ENCODE results near the gene SMIM7.

Gene SMIM7

GRCh38 chr19:16623576-16623975, 36.4 kb downstream of the SMIM7 start:
- no peak for DNase-seq (ENCODE audit: low read depth in 1 of 2, low spot score in 1 of 2)

GRCh38 chr19:16623066-16623465, 36.9 kb downstream of the SMIM7 start:
- DNase-seq (ENCODE audit: low read depth in 1 of 2, low spot score in 1 of 2): no peak

DNA sequence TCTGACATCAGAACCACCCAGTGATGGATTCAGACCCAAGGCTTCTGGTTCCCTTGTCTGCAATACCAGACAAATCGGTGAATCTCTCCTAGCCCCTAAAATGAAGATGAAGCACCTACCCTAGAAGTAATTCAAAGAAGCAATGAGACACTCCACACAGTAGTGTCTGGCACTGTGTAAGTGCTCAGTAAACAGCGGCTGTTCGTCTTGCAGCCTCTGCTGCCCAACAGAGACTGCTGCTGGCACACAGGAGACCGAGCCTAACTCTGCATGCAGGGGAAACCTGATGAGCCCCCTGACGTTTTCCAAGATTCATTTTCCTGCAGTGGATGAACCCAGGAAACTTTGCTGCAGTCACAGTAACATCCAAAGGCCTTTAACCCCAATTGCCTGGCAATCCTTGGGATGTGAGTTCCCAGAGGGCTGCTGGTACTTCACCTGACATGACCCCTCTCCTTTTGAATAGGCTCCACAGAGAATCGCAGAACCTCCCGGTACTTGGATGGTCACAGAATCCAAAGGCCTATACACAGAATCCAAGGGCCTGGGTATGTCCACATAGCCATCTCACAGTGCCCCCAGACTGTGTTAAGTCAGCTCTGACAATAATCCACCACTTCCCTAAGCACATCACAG, 38.7 kb downstream of the SMIM7 start:
- no peak for DNase-seq (ENCODE audit: low read depth in 1 of 2, low spot score in 1 of 2)

DNA sequence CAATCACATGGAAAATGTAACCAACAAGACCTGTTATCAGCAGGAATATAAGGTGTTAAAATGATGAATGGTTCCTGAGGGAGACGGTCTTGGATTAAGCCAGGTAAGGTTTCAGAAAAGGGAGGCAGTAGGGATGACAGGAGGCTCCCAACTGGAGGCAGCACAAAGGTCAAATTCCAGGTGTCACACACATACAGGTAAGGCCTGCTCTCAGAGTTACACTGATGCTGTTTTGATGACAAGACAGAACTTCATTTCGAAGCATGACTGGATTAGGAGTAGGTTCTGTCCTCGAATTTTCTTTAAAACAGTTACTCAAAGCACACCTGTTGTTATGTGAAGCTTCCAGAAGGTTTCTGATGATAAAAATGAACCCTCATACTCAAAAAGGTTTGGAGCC, 39.4 kb downstream of the SMIM7 start:
- no peak for DNase-seq (ENCODE audit: low read depth in 1 of 2, low spot score in 1 of 2)

GRCh38 chr19:16620018-16620417, 39.9 kb downstream of the SMIM7 start:
- no peak for DNase-seq (ENCODE audit: low read depth in 1 of 2, low spot score in 1 of 2)

DNA sequence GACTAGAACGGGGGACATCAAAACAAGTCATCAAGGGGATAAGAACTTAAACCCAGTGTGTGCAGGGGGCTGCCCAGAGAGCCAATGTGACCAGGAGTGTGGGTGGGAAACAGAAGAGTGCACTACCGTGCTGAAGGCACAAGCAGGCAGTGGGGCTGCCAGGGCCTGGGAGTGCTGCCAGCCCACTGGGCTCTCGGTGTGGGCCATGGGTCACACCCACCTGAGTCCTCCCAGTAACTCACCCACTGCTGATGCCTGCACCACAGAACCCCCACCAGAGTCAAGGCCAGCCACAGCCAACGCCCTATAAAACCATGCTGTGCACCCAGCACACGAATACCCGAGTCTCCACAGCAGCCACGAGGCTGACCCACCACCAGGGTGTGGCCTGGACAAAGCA, 40.5 kb downstream of the SMIM7 start:
- DNase-seq (ENCODE audit: low read depth in 1 of 2, low spot score in 1 of 2): no peak

GRCh38 chr19:16618248-16618647, 41.7 kb downstream of the SMIM7 start:
- no peak for DNase-seq (ENCODE audit: low read depth in 1 of 2, low spot score in 1 of 2)

GRCh38 chr19:16615808-16616207, 44.1 kb downstream of the SMIM7 start:
- no peak for DNase-seq (ENCODE audit: low read depth in 1 of 2, low spot score in 1 of 2)

DNA sequence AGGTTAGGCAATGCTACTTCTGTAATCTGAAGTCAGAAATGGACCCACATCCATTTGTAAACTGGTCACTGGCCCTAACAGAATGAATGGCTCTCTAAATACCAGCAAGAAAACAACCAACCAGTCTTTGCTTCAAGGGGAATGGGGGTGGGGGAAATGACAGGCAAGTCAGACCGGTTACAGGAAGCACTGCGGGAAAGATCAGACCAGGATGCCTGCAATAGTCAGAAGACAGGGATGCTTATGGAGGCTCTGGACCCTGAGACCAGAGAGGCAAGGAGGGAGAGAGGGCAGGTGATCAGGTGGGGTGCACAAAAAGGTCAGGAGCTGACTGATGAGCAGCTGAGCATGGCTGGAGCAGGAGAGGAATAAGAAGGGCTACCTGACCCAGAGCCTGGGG, 45.0 kb downstream of the SMIM7 start:
- no peak for DNase-seq (ENCODE audit: low read depth in 1 of 2, low spot score in 1 of 2)

GRCh38 chr19:16613841-16614240, 46.1 kb downstream of the SMIM7 start:
- DNase-seq (ENCODE audit: low read depth in 1 of 2, low spot score in 1 of 2): no peak

- DNase-seq (ENCODE audit: low read depth in 1 of 2, low spot score in 1 of 2): no peak
Measured at GRCh38 chr19:16612636-16613035, 47.3 kb downstream of the SMIM7 start.

DNA sequence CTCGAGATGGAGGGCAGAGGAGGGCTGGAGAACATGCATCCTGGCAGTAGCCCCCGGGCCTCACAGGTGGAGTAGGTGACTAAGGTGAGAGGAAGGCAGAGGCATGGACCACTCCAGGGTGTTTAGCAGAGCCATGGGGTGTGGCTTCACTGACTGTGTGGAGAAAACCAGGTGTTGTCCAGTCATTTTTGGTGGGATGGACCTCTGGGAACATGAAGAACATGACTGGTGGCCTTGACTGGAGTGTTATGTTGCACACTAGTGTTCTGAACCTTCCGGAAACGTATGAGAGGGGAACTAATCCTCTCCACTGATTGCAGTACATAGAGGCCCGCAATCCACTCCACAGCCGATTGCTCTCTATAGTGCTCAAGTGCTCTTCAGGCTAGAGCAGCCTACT, 48.8 kb downstream of the SMIM7 start:
- DNase-seq (ENCODE audit: low read depth in 1 of 2, low spot score in 1 of 2): no peak

DNA sequence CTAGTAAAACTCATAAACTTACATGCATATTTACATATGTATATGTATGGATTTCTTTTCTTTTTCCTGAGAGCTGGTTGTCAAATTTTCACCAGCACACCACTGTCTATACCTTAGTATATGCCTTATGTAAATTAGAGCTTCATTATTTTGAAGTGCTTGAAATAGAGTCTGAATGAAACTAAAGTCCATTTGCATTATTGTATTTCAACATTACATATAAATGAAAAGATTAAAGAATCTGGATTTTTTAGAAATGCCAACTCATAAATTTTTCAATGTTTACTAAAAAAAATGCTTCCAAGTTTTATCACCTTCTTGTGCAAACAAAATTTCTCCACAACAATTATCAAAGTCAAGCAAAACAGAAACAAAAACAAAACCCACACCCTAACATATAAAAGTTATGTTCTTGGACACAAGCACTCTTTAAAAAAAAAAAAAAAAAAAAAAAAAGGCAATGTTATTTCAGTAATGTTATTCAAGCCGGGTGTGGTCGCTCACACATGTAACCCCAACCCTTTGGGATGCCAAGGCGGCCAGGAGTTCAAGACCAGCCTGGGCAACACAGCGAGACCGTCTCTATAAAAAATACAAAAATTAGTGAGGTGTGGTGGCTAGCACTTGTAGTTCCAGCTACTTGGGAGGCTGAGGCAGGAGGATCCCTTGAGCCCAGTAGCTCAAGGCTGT, 50.3 kb downstream of the SMIM7 start:
- no peak for DNase-seq (ENCODE audit: low read depth in 1 of 2, low spot score in 1 of 2)

DNA sequence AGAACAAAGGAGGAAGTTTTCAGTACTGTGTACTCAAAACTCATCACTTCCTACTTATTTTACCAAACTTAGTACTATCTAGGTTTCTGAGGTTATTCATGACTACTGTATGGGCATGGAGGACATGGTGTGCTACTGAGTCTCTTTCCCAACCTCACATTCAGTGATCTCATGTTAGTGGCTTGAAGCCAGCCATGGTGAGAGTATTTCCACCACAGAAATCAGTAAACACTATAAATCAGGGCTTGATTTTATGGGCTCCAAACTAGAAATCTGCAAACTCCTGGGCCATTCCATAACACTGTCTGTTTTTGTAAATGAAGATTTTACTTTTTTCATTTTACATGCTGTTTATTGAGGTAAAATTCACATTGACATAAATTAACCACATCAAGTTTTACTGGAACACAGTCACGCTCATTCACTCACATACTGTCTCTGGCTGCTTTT, 51.6 kb downstream of the SMIM7 start:
- DNase-seq (ENCODE audit: low read depth in 1 of 2, low spot score in 1 of 2): no peak

DNA sequence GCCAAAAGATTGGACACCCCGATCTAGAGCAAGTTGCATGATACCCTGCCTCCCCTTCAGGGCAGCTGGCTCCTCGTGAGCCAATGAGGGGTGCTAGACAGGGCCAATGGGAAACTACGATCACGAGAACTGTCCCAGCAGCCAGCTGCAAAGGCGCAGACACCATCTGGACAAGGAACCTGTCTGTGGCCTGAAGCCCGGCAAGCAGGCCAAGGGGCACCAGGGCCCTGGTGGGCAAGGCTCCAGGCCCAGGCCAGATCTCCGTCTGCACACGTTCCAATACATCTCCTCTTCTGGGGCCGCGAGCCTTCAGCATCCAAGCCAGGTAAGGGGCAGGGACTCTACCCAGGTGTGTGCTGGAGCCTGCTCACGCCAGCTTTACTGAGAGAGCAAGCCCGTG, 52.1 kb downstream of the SMIM7 start:
- DNase-seq (ENCODE audit: low read depth in 1 of 2, low spot score in 1 of 2): no peak

GRCh38 chr19:16605553-16605994, 54.4 kb downstream of the SMIM7 start:
- DNase-seq (ENCODE audit: low read depth in 1 of 2, low spot score in 1 of 2): no peak

DNA sequence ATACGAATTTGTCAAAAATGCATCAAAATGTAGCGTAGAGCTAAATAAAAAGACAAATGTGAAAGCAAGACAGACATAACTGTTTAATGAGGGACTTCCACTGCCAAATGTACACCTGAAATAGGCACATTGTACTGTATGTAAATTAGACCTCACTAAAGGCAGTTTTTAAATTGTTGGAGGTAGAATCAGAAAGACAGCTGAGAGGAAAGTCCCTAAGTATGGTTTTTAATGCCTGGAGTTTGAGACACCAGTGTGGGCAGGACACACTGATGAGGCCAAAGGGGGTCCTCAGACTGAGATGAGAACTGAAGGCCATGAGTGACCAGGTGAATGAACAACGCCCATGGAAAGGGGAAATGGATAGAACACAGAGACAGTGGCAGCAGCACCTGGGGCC, 54.8 kb downstream of the SMIM7 start:
- no peak for DNase-seq (ENCODE audit: low read depth in 1 of 2, low spot score in 1 of 2)

GRCh38 chr19:16604615-16605014, 55.3 kb downstream of the SMIM7 start:
- DNase-seq (ENCODE audit: low read depth in 1 of 2, low spot score in 1 of 2): no peak

- DNase-seq (ENCODE audit: low read depth in 1 of 2, low spot score in 1 of 2): no peak
Measured at GRCh38 chr19:16603090-16603489, 56.9 kb downstream of the SMIM7 start.

GRCh38 chr19:16601378-16602052, 58.4 kb downstream of the SMIM7 start:
- DNase-seq (ENCODE audit: low read depth in 1 of 2, low spot score in 1 of 2): no peak

DNA sequence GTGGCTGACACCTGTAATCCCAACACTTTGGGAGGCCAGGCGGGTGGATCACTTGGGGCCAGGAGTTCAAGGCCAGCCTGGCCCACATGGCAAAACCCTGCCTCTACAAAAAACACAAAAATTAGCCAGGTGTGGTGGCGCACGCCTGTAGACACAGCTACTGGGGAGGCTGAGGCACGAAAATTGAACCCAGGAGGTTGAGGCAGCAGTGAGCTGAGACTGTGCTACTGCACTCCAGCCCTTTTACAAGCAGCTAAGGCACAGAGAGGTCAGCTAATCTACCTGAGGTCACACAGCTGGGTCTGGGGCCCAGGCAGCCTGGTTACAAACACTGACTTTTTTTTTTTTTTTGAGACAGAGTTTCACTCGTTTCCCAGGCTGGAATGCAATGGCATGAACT, 59.1 kb downstream of the SMIM7 start:
- no peak for DNase-seq (ENCODE audit: low read depth in 1 of 2, low spot score in 1 of 2)

DNA sequence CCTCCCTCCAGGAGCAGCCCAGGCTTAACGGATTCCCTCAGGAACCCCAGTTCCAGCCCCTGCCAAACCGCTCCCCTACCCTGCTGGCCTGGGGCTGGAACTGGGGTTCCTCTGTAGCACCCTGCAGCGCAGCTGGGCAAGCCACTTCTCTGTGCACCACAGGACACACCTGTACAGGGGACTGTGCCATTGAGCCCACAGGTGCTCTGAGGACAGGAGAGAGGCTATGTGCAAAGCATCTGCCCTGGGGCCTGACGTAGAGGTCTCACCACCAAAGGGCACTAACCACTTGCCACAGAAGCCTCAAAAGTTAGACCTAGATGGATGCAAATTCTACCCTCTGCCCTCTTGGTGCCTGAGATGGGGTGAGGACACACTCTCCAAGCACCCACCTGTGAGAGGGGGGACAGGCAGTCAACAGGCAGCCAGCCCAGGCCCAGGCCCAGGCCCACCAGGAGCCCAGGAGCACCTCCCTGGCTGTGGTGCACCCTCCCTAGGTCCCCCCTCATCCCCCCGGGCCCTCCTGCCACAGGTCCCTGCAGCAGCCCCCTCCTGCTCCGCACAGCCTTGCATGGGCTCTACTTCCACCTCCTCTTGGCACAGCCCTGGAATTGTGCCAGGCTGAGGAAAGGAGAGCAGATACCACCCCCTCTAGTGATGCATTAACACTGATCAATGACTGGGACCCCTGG, 60.1 kb downstream of the SMIM7 start:
- DNase-seq (ENCODE audit: low read depth in 1 of 2, low spot score in 1 of 2): no peak
